ENCODE data around the gene ACSL3. TPM values are rescaled to one million over a fixed set of nuclear protein-coding genes. Genes with fewer than 3 reads are reported as not detected.

Gene ACSL3
- total RNA-seq: 10 to 100 TPM; 37.6 to 43.0 TPM

DNA sequence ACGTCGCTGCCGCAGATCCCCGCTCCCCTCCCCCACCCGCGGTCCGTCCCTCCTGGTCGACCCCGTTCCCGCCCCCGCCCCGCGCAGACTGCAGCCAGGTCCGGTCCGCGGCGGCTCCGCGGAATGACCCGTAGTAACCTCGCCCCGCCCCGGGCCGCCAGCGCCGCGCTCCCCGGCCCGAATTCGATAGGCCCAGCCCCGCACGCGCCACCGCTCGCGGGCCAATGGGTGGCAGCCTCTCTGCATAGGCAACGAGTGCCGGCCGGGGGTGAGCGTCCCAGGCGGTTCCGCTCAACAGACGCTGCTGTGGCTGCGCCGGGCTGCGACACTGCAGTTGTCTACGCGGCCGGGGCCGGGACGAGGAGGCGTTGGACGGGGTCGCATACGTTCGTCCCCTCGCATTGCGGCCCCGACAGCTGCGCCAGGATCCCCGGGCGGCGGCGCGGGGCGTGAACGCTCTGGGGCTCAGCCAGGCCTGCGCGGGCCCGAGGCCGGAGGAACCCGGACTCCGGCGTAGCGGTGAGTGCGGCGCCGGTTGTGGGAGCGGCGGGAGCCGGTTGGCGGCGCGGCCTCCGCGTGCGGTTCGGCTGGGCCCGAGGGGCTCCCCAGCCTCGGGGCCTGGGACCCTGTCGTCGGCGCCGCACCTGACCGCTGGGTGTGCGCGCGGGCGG lies at the start of gene ACSL3:
TSS of gene ACSL3 (plus strand) at position 297 of the 671 bp plus-strand sequence. CDS start 47,737 bp downstream, outside the sequence.
- H3K4me1 Mint-ChIP-seq: peaks cover 13% of the 10 kb centered on the region
- ChIA-PET POLR2A (no interaction called here), CTCF (no interaction called here)
- no peaks in the 10 kb centered on the region for H3K36me3 Mint-ChIP-seq (ENCODE audit: low read depth)
- H3K27me3 Mint-ChIP-seq: peaks cover 8% of the 10 kb centered on the region
- H3K4me3 Mint-ChIP-seq: peak within 1 kb of the TSS; percentile 73
- H3K27ac Mint-ChIP-seq: peak within 1 kb of the TSS; percentile 90
- peak; percentile 95 for DNase-seq
- H3K9me3 Mint-ChIP-seq: no peaks in the 10 kb centered on the region

DNA sequence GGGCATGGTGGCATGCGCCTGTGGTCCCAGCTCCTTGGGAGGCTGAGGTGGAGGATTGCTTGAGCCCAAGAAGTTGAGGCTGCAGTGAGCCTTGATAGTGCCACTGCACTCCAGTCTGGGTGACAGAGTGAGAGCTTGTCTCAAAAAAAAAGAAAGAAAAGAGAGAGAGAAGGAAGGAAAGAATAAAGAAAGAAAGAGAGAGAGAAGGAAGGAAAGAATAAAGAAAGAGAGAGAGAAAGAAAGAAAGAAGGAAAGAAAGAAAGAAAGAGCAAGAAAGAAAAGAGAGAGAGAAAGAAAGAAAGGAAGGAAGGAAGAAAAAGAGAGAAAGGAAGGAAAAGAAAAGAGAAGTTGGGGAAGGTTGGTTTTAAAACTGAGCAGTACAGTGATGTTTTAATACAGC lies 49.0 kb upstream of the ACSL3 start:
- Mint-ChIP-seq H3K4me3 (no peak overlapping the region), H3K36me3 (ENCODE audit: low read depth) (no peaks in the 10 kb centered on the region), H3K27ac (no peak overlapping the region), H3K4me1 (peaks cover 18% of the 10 kb centered on the region), H3K9me3 (no peaks in the 10 kb centered on the region), H3K27me3 (no peaks in the 10 kb centered on the region)
- POLR2A ChIA-PET: no interaction called here
- CTCF ChIA-PET: no interaction called here
- DNase-seq: no peak

DNA sequence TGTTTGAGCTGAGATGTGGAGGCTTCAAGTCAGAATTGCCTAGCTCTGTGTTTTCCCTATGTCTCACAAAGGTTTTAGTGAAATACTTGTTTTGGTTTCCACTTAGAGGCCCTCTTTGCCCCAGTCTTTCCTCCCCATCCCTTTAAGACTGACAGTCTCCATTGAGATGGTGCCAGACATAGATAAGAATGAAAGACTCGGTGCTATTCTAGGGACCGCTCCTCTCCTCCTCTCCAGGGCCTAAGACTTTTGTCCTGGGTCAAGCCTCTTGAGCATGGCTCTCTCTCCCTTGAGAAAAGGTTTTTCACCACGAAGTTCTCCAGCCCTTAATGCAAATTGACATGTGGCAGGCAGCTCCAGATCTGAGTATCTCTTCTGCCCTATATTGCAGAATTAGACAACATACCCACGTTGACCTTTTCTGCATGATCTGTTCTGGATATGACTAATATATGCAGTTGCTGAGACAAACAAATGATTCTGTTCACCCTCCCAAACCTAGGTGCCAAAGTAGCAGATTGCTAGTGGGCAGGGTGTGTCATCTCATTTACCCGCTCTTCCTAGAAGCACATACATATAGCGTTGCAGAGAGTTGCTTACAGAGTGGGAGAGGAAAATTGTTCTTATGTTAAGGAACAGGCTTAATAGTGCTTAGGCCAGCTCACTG lies 47.5 kb upstream of the ACSL3 start:
- POLR2A ChIA-PET: no interaction called here
- H3K4me1 Mint-ChIP-seq: peaks cover 18% of the 10 kb centered on the region
- no peak for DNase-seq
- no peaks in the 10 kb centered on the region for H3K27me3 Mint-ChIP-seq
- H3K9me3 Mint-ChIP-seq: no peaks in the 10 kb centered on the region
- no peak overlapping the region for H3K27ac Mint-ChIP-seq
- no peaks in the 10 kb centered on the region for H3K36me3 Mint-ChIP-seq (ENCODE audit: low read depth)
- no peak overlapping the region for H3K4me3 Mint-ChIP-seq
- CTCF ChIA-PET: interaction anchor here (0.9 to 1.5 kb wide), 5 partner anchors 9 to 84 kb away, joined by 3 to 4 read pairs (median 4); no protein-coding TSS in a partner anchor

DNA sequence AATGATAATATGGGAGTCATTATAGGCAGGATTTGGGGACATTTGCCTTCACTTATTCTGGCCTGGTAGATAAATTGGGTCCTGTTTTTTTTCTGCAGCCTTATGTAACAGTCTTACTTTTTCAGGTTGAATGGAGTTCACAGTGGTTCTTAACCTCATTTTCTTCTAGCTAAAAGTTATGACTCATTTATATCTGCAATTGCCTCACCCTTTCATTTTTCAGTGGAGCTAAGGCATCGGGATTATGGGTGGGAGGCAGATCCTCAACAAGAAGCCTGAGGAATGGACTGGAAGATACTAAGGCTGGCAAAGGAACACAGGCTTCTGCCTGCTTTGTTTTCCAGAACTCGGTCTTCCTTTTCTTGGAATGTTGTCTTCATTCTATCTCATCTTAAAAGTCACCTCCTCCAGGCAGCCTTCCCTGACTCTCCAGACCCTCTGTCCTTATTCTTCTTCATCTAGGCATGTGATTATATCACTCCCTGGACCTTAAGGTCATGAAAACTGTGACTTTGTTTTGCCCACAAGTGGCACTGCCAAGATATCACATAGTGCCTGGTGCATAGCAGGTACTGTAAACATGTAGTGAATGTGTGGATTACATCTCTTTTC lies 41.0 kb upstream of the ACSL3 start:
- Mint-ChIP-seq H3K9me3 (no peaks in the 10 kb centered on the region), H3K4me3 (no peak overlapping the region), H3K27me3 (peaks cover 3% of the 10 kb centered on the region), H3K4me1 (peaks cover 1% of the 10 kb centered on the region), H3K36me3 (ENCODE audit: low read depth) (no peaks in the 10 kb centered on the region), H3K27ac (no peak overlapping the region)
- CTCF ChIA-PET: no interaction called here
- DNase-seq: no peak
- POLR2A ChIA-PET: no interaction called here

DNA sequence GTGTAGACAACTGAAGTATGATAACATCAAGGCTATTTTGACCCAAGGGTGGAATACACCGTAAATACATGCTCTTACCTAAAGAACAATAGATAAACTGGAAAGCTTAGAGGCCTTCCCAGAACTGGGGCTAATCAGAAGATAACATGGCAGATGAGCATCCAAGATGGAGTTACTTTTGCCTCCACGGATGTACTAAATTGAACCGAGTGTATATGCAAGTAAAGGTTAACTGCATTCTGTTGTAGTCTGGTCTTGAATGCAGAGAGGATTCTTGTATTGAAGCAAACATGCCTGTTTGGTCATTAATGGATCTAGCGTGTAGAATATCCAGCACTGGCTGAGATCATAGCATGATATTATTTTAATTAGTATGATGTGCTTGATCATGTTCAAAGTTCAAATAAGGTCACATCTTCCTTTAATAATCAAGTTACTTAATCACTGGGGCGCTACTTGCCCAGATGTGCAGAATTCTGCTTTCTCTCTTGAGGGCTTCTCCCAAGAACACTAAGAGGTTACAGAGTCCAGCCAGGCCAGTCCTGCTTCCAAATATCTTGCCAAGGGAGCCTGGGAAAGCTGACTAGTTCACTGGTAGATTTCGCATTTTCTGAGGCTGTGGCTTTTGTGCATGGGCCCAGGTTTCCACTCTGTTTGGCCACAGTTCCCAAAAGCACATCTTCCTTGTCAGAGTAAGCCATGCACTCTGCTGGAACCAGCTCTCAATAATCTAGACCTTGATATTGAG lies 37.5 kb upstream of the ACSL3 start:
- Mint-ChIP-seq H3K4me3 (no peak overlapping the region), H3K27ac (no peak overlapping the region), H3K9me3 (no peaks in the 10 kb centered on the region), H3K27me3 (peaks cover 8% of the 10 kb centered on the region), H3K36me3 (ENCODE audit: low read depth) (no peaks in the 10 kb centered on the region), H3K4me1 (peaks cover 1% of the 10 kb centered on the region)
- POLR2A ChIA-PET: no interaction called here
- CTCF ChIA-PET: interaction anchor here (1.0 kb wide), 1 partner anchor 10 kb away, joined by 3 read pairs; no protein-coding TSS in a partner anchor
- no peak for DNase-seq

DNA sequence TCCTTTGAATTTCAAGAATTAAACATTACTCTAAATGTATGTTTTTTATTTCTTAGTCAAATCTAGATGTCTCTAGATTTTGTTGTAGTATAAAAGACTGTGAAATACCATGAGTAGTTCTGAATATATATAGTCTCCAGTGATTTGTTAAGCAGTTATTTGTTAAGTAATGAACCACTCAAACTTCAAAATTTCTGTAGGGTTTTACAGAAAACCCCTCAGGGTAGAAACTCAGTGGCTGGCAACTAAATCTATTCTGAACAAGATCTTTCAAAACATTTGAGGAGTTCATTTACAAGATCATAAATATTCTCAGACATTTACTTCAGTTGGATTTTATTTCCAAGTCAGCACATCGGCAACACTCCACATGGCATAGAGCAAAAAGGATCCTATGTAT lies 35.8 kb upstream of the ACSL3 start:
- POLR2A ChIA-PET: no interaction called here
- CTCF ChIA-PET: no interaction called here
- no peak overlapping the region for H3K4me3 Mint-ChIP-seq
- H3K27ac Mint-ChIP-seq: no peak overlapping the region
- H3K36me3 Mint-ChIP-seq (ENCODE audit: low read depth): no peaks in the 10 kb centered on the region
- peaks cover 9% of the 10 kb centered on the region for H3K27me3 Mint-ChIP-seq
- no peaks in the 10 kb centered on the region for H3K9me3 Mint-ChIP-seq
- no peaks in the 10 kb centered on the region for H3K4me1 Mint-ChIP-seq
- no peak for DNase-seq

DNA sequence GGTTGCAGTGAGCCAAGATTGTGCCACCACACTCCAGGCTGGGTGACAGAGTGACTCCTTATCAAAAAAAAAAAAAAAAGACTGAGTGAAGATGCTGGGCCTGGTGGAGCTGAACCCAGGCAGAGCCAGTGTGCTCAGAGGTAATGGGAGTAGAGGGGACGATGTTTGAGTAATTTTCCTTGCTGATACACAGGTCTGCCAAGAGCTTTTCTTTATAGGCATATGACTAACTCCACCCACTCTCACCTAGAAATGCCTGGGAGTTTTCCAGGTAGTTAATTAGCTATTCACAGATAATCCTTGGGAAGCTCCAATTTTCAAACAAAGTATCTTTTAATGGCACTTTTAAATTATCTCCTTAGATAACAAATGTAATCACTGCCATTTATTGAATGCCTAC lies 33.4 kb upstream of the ACSL3 start:
- CTCF ChIA-PET: interaction anchor here (0.6 to 0.7 kb wide), 2 partner anchors 30 to 146 kb away, joined by 3 read pairs; no protein-coding TSS in a partner anchor
- DNase-seq: no peak
- Mint-ChIP-seq H3K4me3 (no peak overlapping the region), H3K27me3 (peaks cover 11% of the 10 kb centered on the region), H3K9me3 (no peaks in the 10 kb centered on the region), H3K36me3 (ENCODE audit: low read depth) (no peaks in the 10 kb centered on the region), H3K27ac (no peak overlapping the region), H3K4me1 (no peaks in the 10 kb centered on the region)
- POLR2A ChIA-PET: no interaction called here

DNA sequence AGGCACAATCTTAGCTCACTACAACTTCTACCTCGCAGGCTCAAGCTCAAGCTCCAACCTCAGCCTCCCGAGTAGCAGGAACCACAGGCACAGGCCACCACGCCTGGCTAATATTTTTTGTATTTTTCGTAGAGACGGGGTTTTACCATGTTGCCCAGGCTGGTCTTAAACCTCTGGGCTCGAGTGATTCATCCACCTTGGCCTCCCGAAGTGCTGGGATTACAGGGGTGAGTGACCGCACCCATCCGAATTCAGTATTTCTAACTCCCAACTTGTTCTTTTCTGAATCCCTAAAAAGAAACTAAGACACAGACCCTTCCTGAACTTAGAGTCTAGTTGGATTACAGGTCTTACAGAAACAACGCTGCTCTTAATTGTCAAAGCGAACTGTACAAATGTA lies 32.3 kb upstream of the ACSL3 start:
- CTCF ChIA-PET: no interaction called here
- POLR2A ChIA-PET: no interaction called here
- Mint-ChIP-seq H3K36me3 (ENCODE audit: low read depth) (no peaks in the 10 kb centered on the region), H3K27me3 (peaks cover 11% of the 10 kb centered on the region), H3K9me3 (no peaks in the 10 kb centered on the region), H3K27ac (no peak overlapping the region), H3K4me3 (no peak overlapping the region), H3K4me1 (no peaks in the 10 kb centered on the region)
- DNase-seq: no peak

DNA sequence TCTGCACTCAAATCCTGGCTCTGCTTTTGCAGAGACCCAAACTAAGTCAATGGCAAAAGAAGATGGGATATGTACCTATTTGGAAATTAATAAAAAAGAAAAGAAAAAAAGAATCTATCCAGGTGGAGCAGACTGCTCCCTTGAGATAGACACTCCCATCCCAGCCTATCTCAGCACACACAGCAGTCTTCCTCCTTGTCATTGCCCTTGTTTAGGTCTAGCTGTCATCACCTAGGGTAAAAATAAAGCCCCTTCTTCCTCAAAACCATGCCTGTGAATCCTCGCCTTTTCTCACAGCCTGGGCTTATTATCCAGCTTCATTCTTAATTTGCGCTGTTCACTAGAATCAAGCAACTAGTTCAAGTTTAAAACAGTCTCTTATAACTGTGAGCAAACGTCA lies 30.7 kb upstream of the ACSL3 start:
- Mint-ChIP-seq H3K27me3 (peaks cover 7% of the 10 kb centered on the region), H3K4me3 (no peak overlapping the region), H3K4me1 (no peaks in the 10 kb centered on the region), H3K9me3 (no peaks in the 10 kb centered on the region), H3K27ac (no peak overlapping the region), H3K36me3 (ENCODE audit: low read depth) (no peaks in the 10 kb centered on the region)
- POLR2A ChIA-PET: no interaction called here
- CTCF ChIA-PET: interaction anchor here (1.1 kb wide), 1 partner anchor 27 kb away, joined by 4 read pairs; no protein-coding TSS in a partner anchor
- DNase-seq: no peak

DNA sequence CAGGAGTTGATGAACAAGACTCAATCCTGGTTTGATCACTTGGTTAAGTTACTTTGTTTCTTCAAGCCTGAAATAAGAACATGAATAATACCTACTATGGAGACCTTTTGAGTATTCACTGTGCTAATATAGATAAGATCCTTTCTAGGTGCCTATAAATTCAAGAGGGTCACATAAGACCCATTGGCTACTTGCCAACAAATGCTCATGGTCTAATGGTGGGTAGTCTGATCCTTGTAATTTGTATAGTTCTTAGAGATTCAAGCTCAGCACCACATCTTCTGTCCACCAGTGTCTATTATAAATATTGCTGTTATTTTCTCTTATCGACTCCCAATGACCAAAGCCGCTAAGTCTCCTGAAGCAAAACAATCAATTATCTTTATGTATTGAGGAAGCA lies 27.4 kb upstream of the ACSL3 start:
- H3K4me1 Mint-ChIP-seq: no peaks in the 10 kb centered on the region
- CTCF ChIA-PET: no interaction called here
- H3K36me3 Mint-ChIP-seq (ENCODE audit: low read depth): no peaks in the 10 kb centered on the region
- no peak for DNase-seq
- H3K27me3 Mint-ChIP-seq: peaks cover 9% of the 10 kb centered on the region
- POLR2A ChIA-PET: no interaction called here
- no peak overlapping the region for H3K4me3 Mint-ChIP-seq
- no peak overlapping the region for H3K27ac Mint-ChIP-seq
- H3K9me3 Mint-ChIP-seq: no peaks in the 10 kb centered on the region

DNA sequence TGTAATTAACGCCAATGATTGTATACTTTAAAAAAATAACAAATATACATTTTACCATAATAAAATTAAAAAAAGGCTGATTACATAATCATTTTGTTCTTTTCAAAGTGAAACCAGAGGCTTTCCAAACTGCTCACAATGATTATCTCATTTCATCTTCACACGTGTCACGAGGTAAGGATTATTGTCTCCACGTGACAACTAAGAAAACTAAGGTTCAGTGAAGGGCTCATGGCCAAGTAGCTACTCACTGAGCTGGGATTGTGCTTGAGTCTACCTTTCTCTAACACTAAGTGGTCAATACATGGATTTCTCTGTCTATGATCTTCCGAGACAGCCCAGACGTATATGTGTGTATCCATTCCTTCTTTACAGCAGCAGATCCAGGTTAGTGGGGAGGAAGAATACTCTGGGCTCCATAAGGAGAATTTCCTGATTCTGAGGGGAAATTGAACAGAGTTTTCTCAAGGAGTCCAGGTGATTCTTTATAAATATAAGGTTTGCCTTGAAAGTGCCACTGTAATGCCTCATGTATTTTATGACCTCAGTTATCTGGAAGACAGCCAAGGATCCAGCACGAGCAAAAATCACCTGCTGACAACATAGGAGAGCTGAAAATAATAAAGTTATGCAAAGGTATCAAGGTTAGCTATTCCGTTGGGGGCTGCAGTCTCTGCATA lies 25.6 kb upstream of the ACSL3 start:
- H3K4me1 Mint-ChIP-seq: peaks cover 3% of the 10 kb centered on the region
- no peak overlapping the region for H3K4me3 Mint-ChIP-seq
- no peak overlapping the region for H3K27ac Mint-ChIP-seq
- H3K36me3 Mint-ChIP-seq (ENCODE audit: low read depth): no peaks in the 10 kb centered on the region
- DNase-seq: no peak
- no peaks in the 10 kb centered on the region for H3K9me3 Mint-ChIP-seq
- ChIA-PET CTCF (interaction anchor here (0.6 to 1.3 kb wide), 5 partner anchors 7 to 109 kb away, joined by 3 read pairs; no protein-coding TSS in a partner anchor), POLR2A (no interaction called here)
- peaks cover 6% of the 10 kb centered on the region for H3K27me3 Mint-ChIP-seq

DNA sequence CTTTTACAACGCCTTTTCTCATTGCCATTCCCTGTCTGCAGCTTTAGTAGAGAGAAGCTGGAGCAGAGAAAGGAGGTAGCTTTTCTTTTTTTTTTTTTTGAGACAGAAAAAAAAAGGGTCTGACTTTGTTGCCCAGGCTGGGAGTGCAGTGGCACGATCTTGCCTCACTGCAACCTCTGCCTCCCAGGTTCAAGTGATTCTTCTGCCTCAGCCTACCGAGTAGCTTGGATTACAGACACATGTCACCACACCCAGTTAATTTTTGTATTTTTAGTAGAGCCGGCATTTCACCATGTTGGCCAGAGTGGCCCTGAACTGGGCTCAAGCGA lies 25.0 kb upstream of the ACSL3 start:
- Mint-ChIP-seq H3K27me3 (peaks cover 6% of the 10 kb centered on the region), H3K9me3 (no peaks in the 10 kb centered on the region), H3K4me3 (no peak overlapping the region), H3K4me1 (peaks cover 7% of the 10 kb centered on the region), H3K36me3 (ENCODE audit: low read depth) (no peaks in the 10 kb centered on the region), H3K27ac (no peak overlapping the region)
- ChIA-PET POLR2A (no interaction called here), CTCF (interaction anchor here (0.6 to 1.3 kb wide), 5 partner anchors 10 to 108 kb away, joined by 3 to 4 read pairs (median 3); no protein-coding TSS in a partner anchor)
- no peak for DNase-seq

Data from activated CD4-positive, alpha-beta T cell treated with anti-CD3 and anti-CD28 coated beads, Interleukin-2, amount 10 ng/mL, durations not matched to agents 7 days and 5 days (primary cell).